Neural cell (in vitro differentiated cells): ENCODE results near the gene DCLK1. TPM values are rescaled to one million over a fixed set of nuclear protein-coding genes. Genes with fewer than 3 reads are reported as not detected.

Experiments used
- H2AFZ ChIP-seq: fragments of 200-600, 300-800 bp; sonication (generic), shearing (Covaris generic); 2 replicates; pipeline ENCODE4 v1.6.0; 2014; ENCODE audit warnings: low read depth, mild to moderate bottlenecking, antibody characterized with exemption, low read length, moderate library complexity
- H3F3A ChIP-seq: fragments of 200-600 bp; shearing (Covaris generic); 2 replicates; pipeline ENCODE4 v1.6.1; 2016; ENCODE audit warnings: mild to moderate bottlenecking, moderate library complexity, mixed read lengths, antibody characterized with exemption, low read length; ENCODE audit not compliant: insufficient read depth, poor library complexity, severe bottlenecking
- H3K27ac ChIP-seq: fragments of 200-600, 300-800 bp; sonication (generic), shearing (Covaris generic); 2 replicates; pipeline ENCODE4 v1.5.1; 2014; ENCODE audit warnings: mild to moderate bottlenecking, low read length, moderate library complexity
- H3K27me3 ChIP-seq: fragments of 300-800, 200-600 bp; sonication (generic), shearing (Covaris generic); 2 replicates; pipeline ENCODE4 v1.6.0; 2014; ENCODE audit warnings: mild to moderate bottlenecking, low read depth, low read length, moderate library complexity; ENCODE audit not compliant: insufficient read depth
- H3K36me3 ChIP-seq: fragments of 300-800, 200-600 bp; sonication (generic), shearing (Covaris generic); 2 replicates; pipeline ENCODE4 v1.5.1; 2014; ENCODE audit warnings: mild to moderate bottlenecking, antibody characterized with exemption, low read length, moderate library complexity; ENCODE audit not compliant: insufficient read depth
- H3K4me2 ChIP-seq: fragments of 300-800, 200-600 bp; sonication (generic), shearing (Covaris generic); 2 replicates; pipeline ENCODE4 v1.6.0; 2014; ENCODE audit warnings: mild to moderate bottlenecking, low read length
- H3K4me3 ChIP-seq: fragments of 300-800, 200-600 bp; sonication (generic), shearing (Covaris generic); 2 replicates; pipeline ENCODE4 v1.5.1; 2014; ENCODE audit warnings: mild to moderate bottlenecking, low read length, moderate library complexity
- H3K79me2 ChIP-seq: fragments of 200-600 bp; shearing (Covaris generic); replicated peaks from 2 replicates; pipeline ENCODE4 v1.6.0; 2014; ENCODE audit warnings: mild to moderate bottlenecking, low read length, moderate library complexity; ENCODE audit not compliant: insufficient read depth
- H3K9ac ChIP-seq: fragments of 300-800, 200-600 bp; sonication (generic), shearing (Covaris generic); 2 replicates; pipeline ENCODE4 v1.6.1; 2016; ENCODE audit warnings: mild to moderate bottlenecking, low read length, mixed read lengths
- H3K9me2 ChIP-seq: fragments of 200-600 bp; shearing (Covaris generic); 2 replicates; pipeline ENCODE4 v1.6.1; 2016; ENCODE audit warnings: mild to moderate bottlenecking, low read length, mixed read lengths; ENCODE audit not compliant: insufficient read depth
- H3K9me3 ChIP-seq: fragments of 200-600, 300-800 bp; sonication (generic), shearing (Covaris generic); 2 replicates; pipeline ENCODE4 v1.6.1; 2016; ENCODE audit warnings: mild to moderate bottlenecking, mixed run types, low read length, moderate library complexity, mixed read lengths
- H4K20me1 ChIP-seq: fragments of 200-600 bp; shearing (Covaris generic); 2 replicates; pipeline ENCODE4 v1.6.1; 2016; ENCODE audit warnings: mild to moderate bottlenecking, mixed run types; ENCODE audit not compliant: insufficient read depth
- EP300 ChIP-seq: fragments of 450-650 bp; conservative IDR thresholded peaks from 2 replicates; pipeline ENCODE4 v1.6.1; 2014; ENCODE audit warnings: antibody characterized with exemption, mild to moderate bottlenecking, moderate library complexity; ENCODE audit not compliant: poor library complexity, severe bottlenecking
- EZH2 ChIP-seq: fragments of 200-600, 300-800 bp; shearing (Covaris generic), sonication (generic); IDR thresholded peaks from 2 replicates; pipeline ENCODE4 v1.6.1; 2014; ENCODE audit warnings: antibody characterized with exemption, low read length, borderline replicate concordance, mild to moderate bottlenecking; ENCODE audit not compliant: insufficient read depth, poor library complexity, severe bottlenecking
- MXI1 ChIP-seq: fragments of 450-650 bp; conservative IDR thresholded peaks from 2 replicates; pipeline ENCODE4 v1.6.1; 2014; ENCODE audit warnings: antibody characterized with exemption, mild to moderate bottlenecking; ENCODE audit not compliant: poor library complexity, severe bottlenecking
- POLR2AphosphoS5 ChIP-seq: IDR thresholded peaks from 2 replicates; pipeline ENCODE4 v1.6.1; 2012
- RAD21 ChIP-seq: fragments of 450-650 bp; conservative IDR thresholded peaks from 2 replicates; pipeline ENCODE4 v1.6.1; 2014; ENCODE audit warnings: antibody characterized with exemption, mild to moderate bottlenecking, moderate library complexity
- REST ChIP-seq: IDR thresholded peaks from 2 replicates; pipeline ENCODE4 v1.6.1; 2012; ENCODE audit warnings: borderline replicate concordance
- SMC3 ChIP-seq: fragments of 450-650 bp; conservative IDR thresholded peaks from 2 replicates; pipeline ENCODE4 v1.6.1; 2014; ENCODE audit warnings: antibody characterized with exemption, mild to moderate bottlenecking, moderate library complexity; ENCODE audit not compliant: poor library complexity
- TAF1 ChIP-seq: IDR thresholded peaks from 2 replicates; pipeline ENCODE4 v1.6.1; 2012; ENCODE audit warnings: low read depth
- polyA plus RNA-seq: library from polyadenylated mRNA; depleted of rRNA; stranded (reverse); fragments of >200 nt; gene quantifications from 2 replicates; pipeline ENCODE4 v1.2.3, GENCODE V29; 2014
- TF ChIP-seq, protein P1 (sequence below): fragments of 450-650 bp; IDR thresholded peaks from 2 replicates; pipeline ENCODE4 v1.5.1; 2014; ENCODE audit warnings: antibody characterized with exemption, mild to moderate bottlenecking, moderate library complexity; ENCODE audit not compliant: poor library complexity, severe bottlenecking

DCLK1 gene
- polyA plus RNA-seq, 1 donor from 2014 or later = 124 TPM

DNA sequence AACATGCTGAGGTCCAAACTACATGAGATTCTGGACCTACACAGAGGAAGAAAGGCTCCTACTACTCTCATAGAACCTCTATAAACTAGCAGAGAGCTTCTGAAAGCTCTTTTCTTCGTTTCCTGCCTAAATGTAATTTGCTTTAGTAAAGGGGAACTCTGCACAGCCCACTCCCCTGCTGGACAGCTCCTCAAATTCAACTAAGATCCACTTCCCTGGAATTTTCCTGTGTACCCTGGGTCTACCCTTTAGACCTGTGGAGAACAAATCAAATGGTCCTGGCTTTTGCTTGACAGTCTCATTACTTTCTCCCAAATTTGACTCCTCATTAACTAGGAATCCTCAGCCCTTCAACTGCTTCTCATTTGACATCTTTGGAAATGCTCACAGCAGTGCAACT, 3.5 kb upstream of the DCLK1 start:
- TF ChIP-seq SMC3 = no peak
- TF ChIP-seq, protein P1, sequence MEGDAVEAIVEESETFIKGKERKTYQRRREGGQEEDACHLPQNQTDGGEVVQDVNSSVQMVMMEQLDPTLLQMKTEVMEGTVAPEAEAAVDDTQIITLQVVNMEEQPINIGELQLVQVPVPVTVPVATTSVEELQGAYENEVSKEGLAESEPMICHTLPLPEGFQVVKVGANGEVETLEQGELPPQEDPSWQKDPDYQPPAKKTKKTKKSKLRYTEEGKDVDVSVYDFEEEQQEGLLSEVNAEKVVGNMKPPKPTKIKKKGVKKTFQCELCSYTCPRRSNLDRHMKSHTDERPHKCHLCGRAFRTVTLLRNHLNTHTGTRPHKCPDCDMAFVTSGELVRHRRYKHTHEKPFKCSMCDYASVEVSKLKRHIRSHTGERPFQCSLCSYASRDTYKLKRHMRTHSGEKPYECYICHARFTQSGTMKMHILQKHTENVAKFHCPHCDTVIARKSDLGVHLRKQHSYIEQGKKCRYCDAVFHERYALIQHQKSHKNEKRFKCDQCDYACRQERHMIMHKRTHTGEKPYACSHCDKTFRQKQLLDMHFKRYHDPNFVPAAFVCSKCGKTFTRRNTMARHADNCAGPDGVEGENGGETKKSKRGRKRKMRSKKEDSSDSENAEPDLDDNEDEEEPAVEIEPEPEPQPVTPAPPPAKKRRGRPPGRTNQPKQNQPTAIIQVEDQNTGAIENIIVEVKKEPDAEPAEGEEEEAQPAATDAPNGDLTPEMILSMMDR = no peak
- no peak for TF ChIP-seq EP300
- no peak for TF ChIP-seq TAF1
- no peak for TF ChIP-seq REST
- TF ChIP-seq MXI1 = no peak
- no peak for TF ChIP-seq EZH2
- TF ChIP-seq POLR2AphosphoS5 = no peak
- TF ChIP-seq RAD21 = no peak
- Histone ChIP-seq H3K27ac (no peak overlapping the region), H3F3A (no peaks in the 10 kb centered on the region), H3K9me3 (no peaks in the 10 kb centered on the region), H3K4me2 (no peak overlapping the region), H3K9ac (no peak overlapping the region), H2AFZ (no peak overlapping the region), H3K79me2 (peaks cover 11% of the 10 kb centered on the region), H3K9me2 (no peaks in the 10 kb centered on the region), H3K36me3 (no peaks in the 10 kb centered on the region), H3K4me3 (no peak overlapping the region), H4K20me1 (no peaks in the 10 kb centered on the region), H3K27me3 (no peaks in the 10 kb centered on the region)

GRCh38 chr13:36133950-36134626, 2.9 kb upstream of the DCLK1 start:
- Histone ChIP-seq H3K4me2 (no peak overlapping the region), H3K9me3 (no peaks in the 10 kb centered on the region), H3K27me3 (no peaks in the 10 kb centered on the region), H2AFZ (no peak overlapping the region), H3K36me3 (no peaks in the 10 kb centered on the region), H3K79me2 (peaks cover 16% of the 10 kb centered on the region), H3F3A (no peaks in the 10 kb centered on the region), H3K27ac (no peak overlapping the region), H3K4me3 (no peak overlapping the region), H3K9me2 (no peaks in the 10 kb centered on the region), H4K20me1 (no peaks in the 10 kb centered on the region), H3K9ac (no peak overlapping the region)
- TF ChIP-seq, protein P1 = peak; percentile 30
- no peak for TF ChIP-seq EP300
